ENCODE measurements around the gene ZDHHC20. TPM values are rescaled to one million over a fixed set of nuclear protein-coding genes. Genes with fewer than 3 reads are reported as not detected.
A peak's percentile ranks its signal among the peaks of the same experiment; 100 is the strongest.

Gene ZDHHC20
- polyA plus RNA-seq, 1 of the 3 experiments (the other 2 are of a cell fraction): 8.7 TPM

DNA sequence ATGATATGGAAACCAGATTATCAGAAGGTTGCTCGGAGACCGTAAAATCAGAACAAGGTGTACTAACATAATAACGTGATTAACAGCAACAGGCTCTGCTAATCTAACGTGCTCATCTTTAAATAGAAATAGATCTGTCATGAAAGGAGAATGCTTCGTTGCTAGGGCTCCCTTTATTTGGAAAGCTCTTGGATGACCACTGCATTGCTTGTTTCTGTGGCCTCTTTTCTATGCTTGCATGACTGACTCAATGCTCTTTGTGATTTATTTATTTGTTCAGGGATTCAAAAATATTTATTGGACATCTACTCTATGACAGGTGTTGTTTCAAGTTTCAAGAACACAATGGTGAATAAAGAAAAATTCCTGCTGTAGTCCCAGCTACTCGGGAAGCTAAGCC lies 22.3 kb upstream of the ZDHHC20 start:
- H3K9me3 ChIP-seq: peaks cover 8% of the 10 kb centered on the region; the same call in 1 of the 2 replicates
- CTCF ChIA-PET: interaction anchor here (0.8 to 3.3 kb wide), 5 partner anchors 37 to 539 kb away, joined by 3 to 15 read pairs (median 3); partner anchors contain the start of genes MRPL57 and SKA3
- TF ChIP-seq MEF2A (IDR thresholded peaks at IDR 0.05; ENCODE audit: borderline replicate concordance, low read depth): no peak
- TF ChIP-seq MXI1 (IDR thresholded peaks at IDR 0.05; ENCODE audit: low read depth, low read length): no peak
- TF ChIP-seq, protein P1, sequence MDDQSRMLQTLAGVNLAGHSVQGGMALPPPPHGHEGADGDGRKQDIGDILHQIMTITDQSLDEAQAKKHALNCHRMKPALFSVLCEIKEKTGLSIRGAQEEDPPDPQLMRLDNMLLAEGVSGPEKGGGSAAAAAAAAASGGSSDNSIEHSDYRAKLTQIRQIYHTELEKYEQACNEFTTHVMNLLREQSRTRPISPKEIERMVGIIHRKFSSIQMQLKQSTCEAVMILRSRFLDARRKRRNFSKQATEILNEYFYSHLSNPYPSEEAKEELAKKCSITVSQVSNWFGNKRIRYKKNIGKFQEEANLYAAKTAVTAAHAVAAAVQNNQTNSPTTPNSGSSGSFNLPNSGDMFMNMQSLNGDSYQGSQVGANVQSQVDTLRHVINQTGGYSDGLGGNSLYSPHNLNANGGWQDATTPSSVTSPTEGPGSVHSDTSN (IDR thresholded peaks at IDR 0.05): no peak
- TF ChIP-seq NFIC (IDR thresholded peaks at IDR 0.05; ENCODE audit: borderline replicate concordance): no peak
- TF ChIP-seq FOXM1 (IDR thresholded peaks at IDR 0.05; ENCODE audit: low read depth): no peak
- TF ChIP-seq, protein P2, sequence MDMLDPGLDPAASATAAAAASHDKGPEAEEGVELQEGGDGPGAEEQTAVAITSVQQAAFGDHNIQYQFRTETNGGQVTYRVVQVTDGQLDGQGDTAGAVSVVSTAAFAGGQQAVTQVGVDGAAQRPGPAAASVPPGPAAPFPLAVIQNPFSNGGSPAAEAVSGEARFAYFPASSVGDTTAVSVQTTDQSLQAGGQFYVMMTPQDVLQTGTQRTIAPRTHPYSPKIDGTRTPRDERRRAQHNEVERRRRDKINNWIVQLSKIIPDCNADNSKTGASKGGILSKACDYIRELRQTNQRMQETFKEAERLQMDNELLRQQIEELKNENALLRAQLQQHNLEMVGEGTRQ (IDR thresholded peaks at IDR 0.05; ENCODE audit: borderline replicate concordance, low read depth, low read length): no peak
- TF ChIP-seq TEAD4 (IDR thresholded peaks at IDR 0.05; ENCODE audit: borderline replicate concordance, insufficient read depth): no peak
- TF ChIP-seq GABPA (IDR thresholded peaks at IDR 0.05; ENCODE audit: low read depth): no peak
- TF ChIP-seq RCOR1 (IDR thresholded peaks at IDR 0.05; ENCODE audit: low read length): no peak
- no peak for TF ChIP-seq JUND (IDR thresholded peaks at IDR 0.05)
- TF ChIP-seq, protein P3, sequence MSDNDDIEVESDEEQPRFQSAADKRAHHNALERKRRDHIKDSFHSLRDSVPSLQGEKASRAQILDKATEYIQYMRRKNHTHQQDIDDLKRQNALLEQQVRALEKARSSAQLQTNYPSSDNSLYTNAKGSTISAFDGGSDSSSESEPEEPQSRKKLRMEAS (IDR thresholded peaks at IDR 0.05; ENCODE audit: low read depth): no peak
- TF ChIP-seq ELF1 (IDR thresholded peaks at IDR 0.05): no peak
- TF ChIP-seq SMC3 (IDR thresholded peaks at IDR 0.05; ENCODE audit: low read depth, low read length): no peak
- TF ChIP-seq NRF1 (IDR thresholded peaks at IDR 0.05; ENCODE audit: low read depth, low read length): no peak
- TF ChIP-seq EP300 (IDR thresholded peaks at IDR 0.05; ENCODE audit: borderline replicate concordance in 1 of 2, low read depth in 1 of 2, low read length in 1 of 2): no peak
- TF ChIP-seq EZH2phosphoT487 (IDR thresholded peaks at IDR 0.05; ENCODE audit: borderline replicate concordance, low read depth): no peak

More for the DNA sequence above, 22.3 kb upstream of the ZDHHC20 start:
- peak overlapping the region; percentile 17; the same call in 1 of the 2 replicates for H2AFZ ChIP-seq (ENCODE audit: low read depth)
- peak overlapping the region; percentile 18; the same call in 1 of the 2 replicates for H3K4me2 ChIP-seq
- no peak overlapping the region for H3K27ac ChIP-seq (ENCODE audit: low read depth in 2 of 2, low read length in 1 of 2)
- H3K4me1 ChIP-seq (ENCODE audit: control insufficient read depth in 1 of 2, insufficient read depth in 2 of 2, low read depth in 1 of 2, low read length in 1 of 2): no peaks in the 10 kb centered on the region; a peak in 1 of 4 replicates
- no peaks in the 10 kb centered on the region for H3K9me2 ChIP-seq
- H3K36me3 ChIP-seq (replicated peaks in 1 of 2; ENCODE audit: control insufficient read depth in 1 of 2, insufficient read depth in 2 of 2, low read length in 1 of 2): no peaks in the 10 kb centered on the region
- H3K79me2 ChIP-seq (ENCODE audit: insufficient read depth): no peaks in the 10 kb centered on the region
- H3K9ac ChIP-seq: no peak overlapping the region
- no peaks in the 10 kb centered on the region for H4K20me1 ChIP-seq (ENCODE audit: insufficient read depth)
- no peak overlapping the region for H3K4me3 ChIP-seq (ENCODE audit: low read depth in 2 of 2, low read length in 1 of 2)
- WGBS (ENCODE audit: low lambda C conversion rate): 21% methylated on average over 6 of the region's 6 CpGs
- H3K27me3 ChIP-seq (ENCODE audit: insufficient read depth): no peaks in the 10 kb centered on the region
- H3F3A ChIP-seq (replicated peaks; ENCODE audit: insufficient read depth): no peaks in the 10 kb centered on the region
- peak; percentile 16 for DNase-seq
- POLR2A ChIA-PET: no interaction called here
